Stimulated activated naive CD4-positive, alpha-beta T cell treated with Interleukin-2 at 50 U/mL for 16 hours (primary cell): ENCODE results near the gene HECTD4.
"Not testable (repeated sequence)": the region's sequence is repeated elsewhere in the genome, so short reads cannot be mapped to it uniquely, and the experiment has no call there.

ENCODE experiments used
- DNase-seq: peaks from one replicate; lab custom pipeline; 2025; lab: John Stamatoyannopoulos, UW

HECTD4 gene

GRCh38 chr12:112266473-112266872 lies 115.8 kb downstream of the HECTD4 start:
- DNase-seq: no peak

- DNase-seq: no peak
These were observed 120.7 kb downstream of the HECTD4 start for GRCh38 chr12:112261559-112261958.

GRCh38 chr12:112258926-112259325 lies 123.3 kb downstream of the HECTD4 start:
- DNase-seq: no peak

GRCh38 chr12:112256780-112257179 lies 125.5 kb downstream of the HECTD4 start:
- no peak for DNase-seq

GRCh38 chr12:112252184-112252583 lies 130.0 kb downstream of the HECTD4 start:
- no peak for DNase-seq

GRCh38 chr12:112244902-112245301 lies 137.3 kb downstream of the HECTD4 start:
- DNase-seq: not testable (repeated sequence)

GRCh38 chr12:112243255-112244110 lies 138.7 kb downstream of the HECTD4 start:
- DNase-seq: no peak

- no peak for DNase-seq
These were observed 141.1 kb downstream of the HECTD4 start for GRCh38 chr12:112241176-112241575.

GRCh38 chr12:112239881-112240280 lies 142.3 kb downstream of the HECTD4 start:
- DNase-seq: no peak

- no peak for DNase-seq
These were observed 143.2 kb downstream of the HECTD4 start for GRCh38 chr12:112239020-112239419.

GRCh38 chr12:112238441-112238840 lies 143.8 kb downstream of the HECTD4 start:
- DNase-seq: no peak

- no peak for DNase-seq
These were observed 145.4 kb downstream of the HECTD4 start for GRCh38 chr12:112236786-112237185.

GRCh38 chr12:112236386-112236785 lies 145.8 kb downstream of the HECTD4 start:
- DNase-seq: no peak

- no peak for DNase-seq
These were observed 147.9 kb downstream of the HECTD4 start for GRCh38 chr12:112234303-112234702.

GRCh38 chr12:112233242-112233641 lies 149.0 kb downstream of the HECTD4 start:
- DNase-seq: no peak

- DNase-seq: no peak
These were observed 152.1 kb downstream of the HECTD4 start for GRCh38 chr12:112230136-112230535.

- no peak for DNase-seq
These were observed 155.5 kb downstream of the HECTD4 start for GRCh38 chr12:112226768-112227167.

- not testable (repeated sequence) for DNase-seq
These were observed 161.6 kb downstream of the HECTD4 start for GRCh38 chr12:112220628-112221027.

- no peak for DNase-seq
These were observed 163.0 kb downstream of the HECTD4 start for GRCh38 chr12:112219195-112219594.

- no peak for DNase-seq
These were observed 164.1 kb downstream of the HECTD4 start for GRCh38 chr12:112218150-112218549.

- DNase-seq: no peak
These were observed 164.6 kb downstream of the HECTD4 start for GRCh38 chr12:112217647-112218046.

GRCh38 chr12:112216223-112216622 lies 166.0 kb downstream of the HECTD4 start:
- no peak for DNase-seq

GRCh38 chr12:112214064-112214463 lies 168.2 kb downstream of the HECTD4 start:
- no peak for DNase-seq
